ENCODE results near the gene ARL8A. TPM values are rescaled to one million over a fixed set of nuclear protein-coding genes. Genes with fewer than 3 reads are reported as not detected.
"Not testable (repeated sequence)": the region's sequence is repeated elsewhere in the genome, so short reads cannot be mapped to it uniquely, and the experiment has no call there.

ARL8A gene
- total RNA-seq: 10 to 100 TPM; 62.4 to 63.8 TPM

GRCh38 chr1:202144402-202145067 is at the start of gene ARL8A:
Gene ARL8A (minus strand): TSS chr1:202144737. CDS start chr1:202144572, 165 bp downstream.
- CTCF ChIA-PET: interaction anchor here (1.6 to 2.9 kb wide), 3 partner anchors 10 to 161 kb away, joined by 3 to 22 read pairs (median 17); no protein-coding TSS in a partner anchor
- peak within 1 kb of the TSS; percentile 84 for H3K4me3 Mint-ChIP-seq
- H3K27me3 Mint-ChIP-seq: no peaks in the 10 kb centered on the region
- DNase-seq: peak; percentile 78
- H3K4me1 Mint-ChIP-seq: peaks cover 41% of the 10 kb centered on the region
- H3K9me3 Mint-ChIP-seq: no peaks in the 10 kb centered on the region
- peaks cover 26% of the 10 kb centered on the region for H3K36me3 Mint-ChIP-seq (ENCODE audit: low read depth)
- H3K27ac Mint-ChIP-seq: peak within 1 kb of the TSS; percentile 87
- POLR2A ChIA-PET: interaction anchor here (1.3 to 9.2 kb wide), 5 partner anchors 10 to 18 kb away, joined by 3 to 174 read pairs (median 10); partner anchors contain the start of gene PTPN7

- Mint-ChIP-seq H3K9me3 (no peaks in the 10 kb centered on the region), H3K27me3 (peaks cover 34% of the 10 kb centered on the region), H3K4me1 (peaks cover 5% of the 10 kb centered on the region), H3K36me3 (ENCODE audit: low read depth) (no peaks in the 10 kb centered on the region), H3K4me3 (no peak overlapping the region), H3K27ac (no peak overlapping the region)
- no peak for DNase-seq
- POLR2A ChIA-PET: no interaction called here
- CTCF ChIA-PET: interaction anchor here (0.6 to 2.1 kb wide), 3 partner anchors 104 to 1673 kb away, joined by 3 to 40 read pairs (median 8); no protein-coding TSS in a partner anchor
Observed at GRCh38 chr1:202194328-202194648, 49.8 kb upstream of the ARL8A start.

GRCh38 chr1:202193614-202194327 is 49.2 kb upstream of the ARL8A start, which contains the start of gene LGR6:
Gene LGR6 (plus strand): TSS chr1:202193799. CDS start chr1:202193990, 191 bp downstream.
- Mint-ChIP-seq H3K27ac (no peak within 1 kb of the TSS), H3K4me1 (peaks cover 3% of the 10 kb centered on the region), H3K27me3 (peaks cover 34% of the 10 kb centered on the region), H3K4me3 (no peak within 1 kb of the TSS), H3K36me3 (ENCODE audit: low read depth) (no peaks in the 10 kb centered on the region), H3K9me3 (no peaks in the 10 kb centered on the region)
- ChIA-PET CTCF (interaction anchor here (0.6 to 2.1 kb wide), 23 partner anchors 8 to 1673 kb away, joined by 3 to 40 read pairs (median 6); no protein-coding TSS in a partner anchor), POLR2A (interaction anchor here (1.2 kb wide), 1 partner anchor 31 kb away, joined by 3 read pairs; no protein-coding TSS in a partner anchor)
- DNase-seq: no peak

- CTCF ChIA-PET: interaction anchor here (0.6 to 2.1 kb wide), 36 partner anchors 9 to 526 kb away, joined by 3 to 40 read pairs (median 4); partner anchors contain the start of gene UBE2T
- H3K4me3 Mint-ChIP-seq: no peak overlapping the region
- DNase-seq: peak; percentile 44
- H3K27me3 Mint-ChIP-seq: peaks cover 29% of the 10 kb centered on the region
- POLR2A ChIA-PET: interaction anchor here (1.2 kb wide), 1 partner anchor 30 kb away, joined by 3 read pairs; no protein-coding TSS in a partner anchor
- H3K9me3 Mint-ChIP-seq: no peaks in the 10 kb centered on the region
- no peaks in the 10 kb centered on the region for H3K36me3 Mint-ChIP-seq (ENCODE audit: low read depth)
- no peaks in the 10 kb centered on the region for H3K4me1 Mint-ChIP-seq
- H3K27ac Mint-ChIP-seq: no peak overlapping the region
Observed at GRCh38 chr1:202192770-202193613, 48.5 kb upstream of the ARL8A start.

- DNase-seq; H3K4me1 Mint-ChIP-seq; CTCF ChIA-PET; POLR2A ChIA-PET; H3K9me3 Mint-ChIP-seq; H3K27ac Mint-ChIP-seq; H3K36me3 Mint-ChIP-seq (ENCODE audit: low read depth); H3K4me3 Mint-ChIP-seq: not testable (repeated sequence)
- H3K27me3 Mint-ChIP-seq: peaks cover 26% of the 10 kb centered on the region
Observed at GRCh38 chr1:202191391-202191790, 46.9 kb upstream of the ARL8A start.

GRCh38 chr1:202189918-202190715 is 45.6 kb upstream of the ARL8A start:
- DNase-seq: no peak
- Mint-ChIP-seq H3K27me3 (peaks cover 16% of the 10 kb centered on the region), H3K4me3 (no peak overlapping the region), H3K9me3 (no peaks in the 10 kb centered on the region), H3K27ac (no peak overlapping the region), H3K36me3 (ENCODE audit: low read depth) (no peaks in the 10 kb centered on the region), H3K4me1 (no peaks in the 10 kb centered on the region)
- CTCF ChIA-PET: interaction anchor here (1.0 to 2.8 kb wide), 18 partner anchors 9 to 645 kb away, joined by 3 to 26 read pairs (median 6); partner anchors contain the start of gene PTPN7
- POLR2A ChIA-PET: interaction anchor here (0.8 to 1.4 kb wide), 2 partner anchors 10 to 30 kb away, joined by 3 read pairs; partner anchors contain the start of gene PTPN7

- CTCF ChIA-PET: interaction anchor here (0.7 to 2.8 kb wide), 18 partner anchors 9 to 157 kb away, joined by 3 to 26 read pairs (median 6); partner anchors contain the start of gene PTPN7
- H3K27me3 Mint-ChIP-seq: peaks cover 11% of the 10 kb centered on the region
- no peak overlapping the region for H3K27ac Mint-ChIP-seq
- H3K36me3 Mint-ChIP-seq (ENCODE audit: low read depth): no peaks in the 10 kb centered on the region
- H3K4me1 Mint-ChIP-seq: no peaks in the 10 kb centered on the region
- DNase-seq: peak; percentile 80
- no peaks in the 10 kb centered on the region for H3K9me3 Mint-ChIP-seq
- H3K4me3 Mint-ChIP-seq: no peak overlapping the region
- POLR2A ChIA-PET: interaction anchor here (1.4 kb wide), 1 partner anchor 9 kb away, joined by 3 read pairs; no protein-coding TSS in a partner anchor
Observed at GRCh38 chr1:202189001-202189790, 44.7 kb upstream of the ARL8A start.

- Mint-ChIP-seq H3K4me1 (peaks cover 3% of the 10 kb centered on the region), H3K36me3 (ENCODE audit: low read depth) (no peaks in the 10 kb centered on the region), H3K9me3 (no peaks in the 10 kb centered on the region), H3K27me3 (peaks cover 8% of the 10 kb centered on the region), H3K27ac (no peak overlapping the region), H3K4me3 (no peak overlapping the region)
- ChIA-PET POLR2A (no interaction called here), CTCF (interaction anchor here (1.1 to 2.8 kb wide), 4 partner anchors 12 to 127 kb away, joined by 3 to 26 read pairs (median 10); no protein-coding TSS in a partner anchor)
- no peak for DNase-seq
Observed at GRCh38 chr1:202187697-202188407, 43.3 kb upstream of the ARL8A start.

GRCh38 chr1:202187041-202187671 is 42.6 kb upstream of the ARL8A start:
- Mint-ChIP-seq H3K36me3 (ENCODE audit: low read depth) (no peaks in the 10 kb centered on the region), H3K27me3 (peaks cover 6% of the 10 kb centered on the region), H3K4me3 (no peak overlapping the region), H3K4me1 (peaks cover 3% of the 10 kb centered on the region), H3K27ac (no peak overlapping the region), H3K9me3 (no peaks in the 10 kb centered on the region)
- DNase-seq: no peak
- ChIA-PET POLR2A (no interaction called here), CTCF (interaction anchor here (1.1 to 2.1 kb wide), 2 partner anchors 13 to 44 kb away, joined by 3 to 4 read pairs; no protein-coding TSS in a partner anchor)

- ChIA-PET CTCF (interaction anchor here (2.1 to 3.5 kb wide), 2 partner anchors 32 to 43 kb away, joined by 4 to 18 read pairs; no protein-coding TSS in a partner anchor), POLR2A (no interaction called here)
- no peak for DNase-seq
- Mint-ChIP-seq H3K9me3 (no peaks in the 10 kb centered on the region), H3K27me3 (peaks cover 6% of the 10 kb centered on the region), H3K4me3 (no peak overlapping the region), H3K27ac (no peak overlapping the region), H3K4me1 (peaks cover 3% of the 10 kb centered on the region), H3K36me3 (ENCODE audit: low read depth) (no peaks in the 10 kb centered on the region)
Observed at GRCh38 chr1:202186327-202186726, 41.8 kb upstream of the ARL8A start.

Measured in activated CD4-positive, alpha-beta memory T cell treated with anti-CD3 and anti-CD28 coated beads, Interleukin-2, amount 10 ng/mL, durations not matched to agents 7 days and 5 days (primary cell).